CD4-positive, alpha-beta T cell (primary cell): ENCODE results near the gene MC2R. TPM values are rescaled to one million over a fixed set of nuclear protein-coding genes. Genes with fewer than 3 reads are reported as not detected.

Experiments
- ATAC-seq: fragments of 200-7000 bp; cut with Tn5 transposase; one replicate; pipeline ENCODE4 v1.10.0; 2022; ENCODE audit warnings: mild to moderate bottlenecking; ENCODE audit not compliant: poor library complexity
- CTCF ChIA-PET: fragments of 350-600 bp; sonication (Branson Sonifier 250); formaldehyde crosslinking; loops from one replicate; lab custom pipeline; 2021; ENCODE audit warnings: antibody characterized with exemption, inconsistent platforms; lab: Charles Lee
- POLR2A ChIA-PET: fragments of 350-600 bp; sonication (Branson Sonifier 250); formaldehyde crosslinking; loops from one replicate; lab custom pipeline; 2021; ENCODE audit warnings: antibody characterized with exemption, inconsistent platforms; lab: Charles Lee
- DNase-seq, 14 experiments: peaks; one replicate each; pipeline ENCODE4 v3.0.0-alpha.2; 2013 to 2020; ENCODE audit warnings: mixed read lengths in 2 of 14
- H3K27ac ChIP-seq, 2 donors: one replicate each; pipeline versions ENCODE4 v1.5.1 to v1.7.0; 2013; ENCODE audit warnings: low read length in 2 of 2, low read depth in 1 of 2, mild to moderate bottlenecking in 1 of 2
- H3K27me3 ChIP-seq, 2 experiments: 1 replicate in 1 of 2; 2 replicates in 1 of 2; pipeline versions ENCODE4 v1.6.1 to v1.7.0; 2013; ENCODE audit warnings: low read length in 2 of 2, control low read depth in 1 of 2, mild to moderate bottlenecking in 1 of 2, moderate library complexity in 1 of 2; ENCODE audit not compliant: insufficient read depth in 2 of 2, control insufficient read depth in 1 of 2
- H3K36me3 ChIP-seq: one replicate; pipeline ENCODE4 v1.6.1; 2013; ENCODE audit warnings: low read length, control low read depth; ENCODE audit not compliant: insufficient read depth
- H3K4me1 ChIP-seq: one replicate; pipeline ENCODE4 v1.6.1; 2013; ENCODE audit warnings: low read length, control low read depth; ENCODE audit not compliant: insufficient read depth
- H3K4me3 ChIP-seq: one replicate; pipeline ENCODE4 v1.5.1; 2013; ENCODE audit warnings: mild to moderate bottlenecking, low read length, moderate library complexity
- H3K9me3 ChIP-seq, 2 experiments: 1 replicate in 1 of 2; 2 replicates in 1 of 2; pipeline versions ENCODE4 v1.6.1 to v1.7.0; 2013; ENCODE audit warnings: low read length in 2 of 2, mild to moderate bottlenecking in 2 of 2, control low read depth in 1 of 2, moderate library complexity in 1 of 2; ENCODE audit not compliant: control insufficient read depth in 1 of 2, insufficient read depth in 1 of 2
- H3K27ac Mint-ChIP-seq: one replicate; pipeline ENCODE4 v1.8.0; 2020; ENCODE audit warnings: mixed read lengths
- H3K27me3 Mint-ChIP-seq: one replicate; pipeline ENCODE4 v1.8.0; 2021; ENCODE audit warnings: mixed read lengths
- H3K36me3 Mint-ChIP-seq: one replicate; pipeline ENCODE4 v1.8.0; 2021; ENCODE audit warnings: low read depth, mixed read lengths
- H3K4me1 Mint-ChIP-seq: one replicate; pipeline ENCODE4 v1.8.0; 2021; ENCODE audit warnings: low read depth, mixed read lengths
- H3K4me3 Mint-ChIP-seq: one replicate; pipeline ENCODE4 v1.8.0; 2020; ENCODE audit warnings: mild to moderate bottlenecking, mixed read lengths
- H3K9me3 Mint-ChIP-seq: one replicate; pipeline ENCODE4 v1.8.0; 2020; ENCODE audit warnings: mixed read lengths
- intact Hi-C, 2 experiments: fragments of 100-400 bp; cut with DNase I in 1 of 2; cut with micrococcal nuclease in 1 of 2; formaldehyde crosslinking; loops; one replicate each; pipeline versions ENCODE4 v1.15.1 to v1.9.0; 2023 to 2025; cut with DNase I, micrococcal nuclease
- total RNA-seq, 174 experiments: library from RNA in 2 of 174; stranded (reverse) in 2 of 174; gene quantifications; one replicate each; pipeline ENCODE4 v1.2.3 and lab custom pipeline; 2021 to 2026
- TF ChIP-seq, protein P1 (sequence below): fragments of 200-600 bp; IDR thresholded peaks from one replicate; pipeline ENCODE4 v1.8.0; 2022; ENCODE audit warnings: antibody characterized with exemption, mild to moderate bottlenecking

The MC2R gene
- total RNA-seq, 2 experiments from 2014 or later = not detected

DNA sequence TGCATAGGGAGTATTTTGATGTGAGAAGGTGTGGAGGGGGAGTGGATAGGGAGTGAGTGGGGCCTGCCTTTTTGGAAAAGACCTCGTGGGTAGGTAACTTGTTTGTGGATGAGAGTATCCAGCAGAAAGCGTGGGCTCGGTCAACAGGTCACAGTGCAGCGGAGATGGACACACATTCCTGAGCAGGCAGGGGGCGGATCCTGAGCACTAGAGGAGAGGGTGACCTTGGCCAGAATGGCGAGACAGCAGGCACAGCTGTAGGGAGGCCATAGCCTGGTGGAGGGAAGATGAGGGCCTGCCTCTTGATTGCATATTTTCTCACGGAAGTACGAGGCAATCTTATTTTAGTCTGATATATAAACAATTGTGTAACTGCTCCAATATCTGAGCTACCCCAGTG lies 3.6 kb upstream of the MC2R start:
- no peaks in the 10 kb centered on the region for H3K9me3 ChIP-seq
- DNase-seq (no peak), ATAC-seq (no peak)
- no peaks in the 10 kb centered on the region for H3K36me3 Mint-ChIP-seq
- ChIA-PET POLR2A (no interaction called here), CTCF (no interaction called here)
- no peaks in the 10 kb centered on the region for H3K4me1 Mint-ChIP-seq
- TF ChIP-seq, protein P1, sequence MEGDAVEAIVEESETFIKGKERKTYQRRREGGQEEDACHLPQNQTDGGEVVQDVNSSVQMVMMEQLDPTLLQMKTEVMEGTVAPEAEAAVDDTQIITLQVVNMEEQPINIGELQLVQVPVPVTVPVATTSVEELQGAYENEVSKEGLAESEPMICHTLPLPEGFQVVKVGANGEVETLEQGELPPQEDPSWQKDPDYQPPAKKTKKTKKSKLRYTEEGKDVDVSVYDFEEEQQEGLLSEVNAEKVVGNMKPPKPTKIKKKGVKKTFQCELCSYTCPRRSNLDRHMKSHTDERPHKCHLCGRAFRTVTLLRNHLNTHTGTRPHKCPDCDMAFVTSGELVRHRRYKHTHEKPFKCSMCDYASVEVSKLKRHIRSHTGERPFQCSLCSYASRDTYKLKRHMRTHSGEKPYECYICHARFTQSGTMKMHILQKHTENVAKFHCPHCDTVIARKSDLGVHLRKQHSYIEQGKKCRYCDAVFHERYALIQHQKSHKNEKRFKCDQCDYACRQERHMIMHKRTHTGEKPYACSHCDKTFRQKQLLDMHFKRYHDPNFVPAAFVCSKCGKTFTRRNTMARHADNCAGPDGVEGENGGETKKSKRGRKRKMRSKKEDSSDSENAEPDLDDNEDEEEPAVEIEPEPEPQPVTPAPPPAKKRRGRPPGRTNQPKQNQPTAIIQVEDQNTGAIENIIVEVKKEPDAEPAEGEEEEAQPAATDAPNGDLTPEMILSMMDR = no peak
- no peaks in the 10 kb centered on the region for H3K4me1 ChIP-seq
- H3K27ac Mint-ChIP-seq = no peak overlapping the region
- H3K9me3 Mint-ChIP-seq = no peaks in the 10 kb centered on the region
- H3K27me3 ChIP-seq = peaks cover 0 to 2% of the 10 kb centered on the region in 2 experiments
- H3K27ac ChIP-seq = no peak overlapping the region
- H3K4me3 Mint-ChIP-seq = no peak overlapping the region
- intact Hi-C loops = no loop called here
- H3K36me3 ChIP-seq = no peaks in the 10 kb centered on the region
- peaks cover 6% of the 10 kb centered on the region for H3K27me3 Mint-ChIP-seq
- no peak overlapping the region for H3K4me3 ChIP-seq

DNA sequence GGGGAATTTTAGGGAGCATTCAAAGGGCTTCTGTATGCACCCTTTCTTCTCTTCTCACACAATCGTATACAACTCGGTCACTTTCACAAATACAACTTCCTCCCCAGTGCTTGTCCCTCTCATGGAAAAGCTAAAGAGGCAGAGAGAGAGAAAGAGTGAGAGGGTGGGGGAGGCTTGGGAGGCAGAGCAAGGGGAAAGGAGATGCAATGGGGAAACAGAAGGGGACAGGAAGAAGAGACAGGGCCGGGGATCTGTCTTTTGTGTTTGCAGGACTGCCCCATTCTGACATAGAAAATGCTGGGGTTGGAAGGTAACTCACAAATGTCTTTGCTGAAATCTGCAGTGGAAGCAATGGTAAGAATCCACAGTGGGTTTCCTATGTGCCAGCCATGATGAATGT lies 2.1 kb upstream of the MC2R start:
- intact Hi-C loops = no loop called here
- ChIA-PET POLR2A (no interaction called here), CTCF (no interaction called here)
- ATAC-seq (no peak), DNase-seq (no peak)
- Histone ChIP-seq H3K27me3 (peaks cover 0 to 2% of the 10 kb centered on the region in 2 experiments), H3K9me3 (no peaks in the 10 kb centered on the region), H3K4me3 (no peak overlapping the region), H3K36me3 (no peaks in the 10 kb centered on the region), H3K4me1 (no peaks in the 10 kb centered on the region), H3K27ac (no peak overlapping the region)
- Mint-ChIP-seq H3K4me3 (no peak overlapping the region), H3K36me3 (no peaks in the 10 kb centered on the region), H3K9me3 (no peaks in the 10 kb centered on the region), H3K4me1 (no peaks in the 10 kb centered on the region), H3K27me3 (no peaks in the 10 kb centered on the region), H3K27ac (no peak overlapping the region)
- TF ChIP-seq, protein P1 = no peak

- Mint-ChIP-seq H3K27me3 (no peaks in the 10 kb centered on the region), H3K4me1 (no peaks in the 10 kb centered on the region), H3K9me3 (no peaks in the 10 kb centered on the region), H3K4me3 (no peak overlapping the region), H3K36me3 (no peaks in the 10 kb centered on the region), H3K27ac (no peak overlapping the region)
- ChIA-PET POLR2A (no interaction called here), CTCF (no interaction called here)
- peaks cover 0 to 2% of the 10 kb centered on the region in 2 experiments for H3K27me3 ChIP-seq
- TF ChIP-seq, protein P1 = no peak
- intact Hi-C loops = no loop called here
- H3K9me3 ChIP-seq = no peaks in the 10 kb centered on the region
- H3K4me3 ChIP-seq = no peak overlapping the region
- H3K4me1 ChIP-seq = no peaks in the 10 kb centered on the region
- DNase-seq = no peak
- ATAC-seq = no peak
- H3K36me3 ChIP-seq = no peaks in the 10 kb centered on the region
- H3K27ac ChIP-seq = no peak overlapping the region
These were observed 1.2 kb upstream of the MC2R start for GRCh38 chr18:13916559-13916958.
